HCT116 (cell line): ENCODE data around the gene NCOR1.
"Not testable (repeated sequence)": the region's sequence is repeated elsewhere in the genome, so short reads cannot be mapped to it uniquely, and the experiment has no call there.

Experiments
- CTCF ChIP-seq, 3 experiments: fragments of 200-600 bp in 1 of 3; sonication (generic) in 1 of 3; IDR thresholded peaks in 2 of 3; conservative IDR thresholded peaks in 1 of 3; 2 replicates each; pipeline ENCODE4 v1.5.1; 2012 to 2017; ENCODE audit warnings: low read depth in 2 of 3, low read length in 2 of 3, antibody characterized with exemption in 1 of 3, borderline replicate concordance in 1 of 3, control low read depth in 1 of 3, mild to moderate bottlenecking in 1 of 3, mixed read lengths in 1 of 3, mixed run types in 1 of 3, moderate library complexity in 1 of 3; ENCODE audit not compliant: insufficient read depth in 1 of 3
- EZH2 ChIP-seq: fragments of 200-600 bp; sonication (generic); IDR thresholded peaks from 2 replicates; pipeline ENCODE4 v1.6.1; 2017; ENCODE audit warnings: antibody characterized with exemption, mixed run types
- JUND ChIP-seq: IDR thresholded peaks from 2 replicates; pipeline ENCODE4 v1.6.1; 2012
- POLR2A ChIP-seq: IDR thresholded peaks from 2 replicates; pipeline ENCODE4 v1.7.0; 2011; ENCODE audit warnings: borderline replicate concordance; ENCODE audit not compliant: insufficient read depth, insufficient read length; ENCODE audit errors: extremely low read depth
- REST ChIP-seq: IDR thresholded peaks from 2 replicates; pipeline ENCODE4 v1.6.1; 2012; ENCODE audit warnings: low read depth
- SP1 ChIP-seq: IDR thresholded peaks from 2 replicates; pipeline ENCODE4 v1.6.1; 2012; ENCODE audit warnings: low read depth
- TF ChIP-seq, protein P1 (sequence below): IDR thresholded peaks from 2 replicates; pipeline ENCODE4 v1.6.1; 2012

GRCh38 chr17:16202554-16203500 lies 12.5 kb downstream of the NCOR1 start:
- not testable (repeated sequence) for TF ChIP-seq SP1; CTCF (IDR thresholded peaks at IDR 0.05 in 2 of 3, conservative IDR thresholded peaks at IDR 0.05 in 1 of 3; ENCODE audit: borderline replicate concordance in 1 of 3, insufficient read depth in 1 of 3, low read depth in 2 of 3, low read length in 2 of 3); REST; EZH2; POLR2A; JUND
- TF ChIP-seq, protein P1, sequence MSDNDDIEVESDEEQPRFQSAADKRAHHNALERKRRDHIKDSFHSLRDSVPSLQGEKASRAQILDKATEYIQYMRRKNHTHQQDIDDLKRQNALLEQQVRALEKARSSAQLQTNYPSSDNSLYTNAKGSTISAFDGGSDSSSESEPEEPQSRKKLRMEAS: not testable (repeated sequence)
